Measurements from ENCODE around the gene CLMP. TPM values are rescaled to one million over a fixed set of nuclear protein-coding genes. Genes with fewer than 3 reads are reported as not detected.

The CLMP gene
- polyA plus RNA-seq, 1 donor from 2014 or later, result not detected

- Histone ChIP-seq H3K36me3 (ENCODE audit: insufficient read depth, low read length) (no peaks in the 10 kb centered on the region), H3K4me3 (ENCODE audit: low read length) (no peak overlapping the region), H3K27ac (ENCODE audit: low read length) (no peak overlapping the region)
These were observed 121.5 kb downstream of the CLMP start for GRCh38 chr11:123073343-123074057.

DNA sequence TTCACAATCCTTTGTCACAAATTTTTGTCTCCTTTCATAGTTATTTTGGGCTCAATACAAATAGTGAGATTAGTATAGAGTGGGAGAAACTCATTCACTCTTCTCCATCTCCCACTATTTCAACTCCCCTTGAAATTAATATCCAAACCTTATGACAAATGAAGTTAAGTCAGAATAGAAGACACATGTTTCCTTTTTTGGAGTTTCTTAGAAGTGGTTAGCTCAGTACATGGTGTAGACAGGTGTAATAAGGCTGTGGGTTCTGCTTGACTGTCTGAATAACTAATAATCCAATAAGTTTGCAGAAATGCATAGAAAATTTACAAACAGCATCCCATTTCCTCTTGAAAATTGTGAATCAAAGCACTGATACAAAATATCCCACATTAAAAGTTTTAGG, 122.3 kb downstream of the CLMP start:
- Histone ChIP-seq H3K9ac (ENCODE audit: low read length) (no peak overlapping the region), H3F3A (ENCODE audit: insufficient read depth, low read length, poor library complexity, severe bottlenecking) (no peaks in the 10 kb centered on the region), H4K20me1 (ENCODE audit: insufficient read depth) (no peaks in the 10 kb centered on the region), H3K9me2 (ENCODE audit: insufficient read depth, low read length) (no peaks in the 10 kb centered on the region), H3K9me3 (ENCODE audit: low read length) (no peaks in the 10 kb centered on the region), H3K36me3 (ENCODE audit: insufficient read depth, low read length) (no peaks in the 10 kb centered on the region), H3K27ac (ENCODE audit: low read length) (no peak overlapping the region), H3K27me3 (ENCODE audit: insufficient read depth, low read depth, low read length) (no peaks in the 10 kb centered on the region), H3K79me2 (replicated peaks; ENCODE audit: insufficient read depth, low read length) (no peaks in the 10 kb centered on the region), H2AFZ (ENCODE audit: low read depth, low read length) (no peak overlapping the region), H3K4me3 (ENCODE audit: low read length) (no peak overlapping the region), H3K4me2 (ENCODE audit: low read length) (no peak overlapping the region)
- TF ChIP-seq EZH2 (IDR thresholded peaks at IDR 0.05; ENCODE audit: borderline replicate concordance, insufficient read depth, low read length, poor library complexity, severe bottlenecking) (no peak), SMC3 (conservative IDR thresholded peaks at IDR 0.05; ENCODE audit: poor library complexity) (no peak), REST (IDR thresholded peaks at IDR 0.05; ENCODE audit: borderline replicate concordance) (no peak), POLR2AphosphoS5 (IDR thresholded peaks at IDR 0.05) (no peak)

More at GRCh38 chr11:123073343-123074057, 121.5 kb downstream of the CLMP start:
- no peaks in the 10 kb centered on the region for H3K27me3 ChIP-seq (ENCODE audit: insufficient read depth, low read depth, low read length)
- TF ChIP-seq EP300 (conservative IDR thresholded peaks at IDR 0.05; ENCODE audit: poor library complexity, severe bottlenecking) (no peak), EZH2 (IDR thresholded peaks at IDR 0.05; ENCODE audit: borderline replicate concordance, insufficient read depth, low read length, poor library complexity, severe bottlenecking) (no peak), MXI1 (conservative IDR thresholded peaks at IDR 0.05; ENCODE audit: poor library complexity, severe bottlenecking) (no peak), CTCF (IDR thresholded peaks at IDR 0.05; ENCODE audit: poor library complexity, severe bottlenecking) (no peak), SMC3 (conservative IDR thresholded peaks at IDR 0.05; ENCODE audit: poor library complexity) (no peak), RAD21 (conservative IDR thresholded peaks at IDR 0.05) (no peak), REST (IDR thresholded peaks at IDR 0.05; ENCODE audit: borderline replicate concordance) (no peak)
- no peak overlapping the region for H3K4me2 ChIP-seq (ENCODE audit: low read length)
- H4K20me1 ChIP-seq (ENCODE audit: insufficient read depth), result no peaks in the 10 kb centered on the region
- no peaks in the 10 kb centered on the region for H3F3A ChIP-seq (ENCODE audit: insufficient read depth, low read length, poor library complexity, severe bottlenecking)
- H3K9me3 ChIP-seq (ENCODE audit: low read length), result no peaks in the 10 kb centered on the region
- H3K9me2 ChIP-seq (ENCODE audit: insufficient read depth, low read length), result no peaks in the 10 kb centered on the region
- no peak overlapping the region for H3K9ac ChIP-seq (ENCODE audit: low read length)
- no peak overlapping the region for H2AFZ ChIP-seq (ENCODE audit: low read depth, low read length)
- no peaks in the 10 kb centered on the region for H3K79me2 ChIP-seq (replicated peaks; ENCODE audit: insufficient read depth, low read length)
